HL-60 (cell line): ENCODE measurements around the gene EMX2.

Experiments used
- TF ChIP-seq, protein P1 (sequence below): IDR thresholded peaks from one replicate; pipeline ENCODE4 v1.5.1; 2011; ENCODE audit warnings: low read length, control low read depth, inconsistent platforms; ENCODE audit not compliant: insufficient read depth
- TF ChIP-seq, protein P2 (sequence below): IDR thresholded peaks from 2 replicates; pipeline ENCODE4 v1.6.1; 2012; ENCODE audit warnings: low read depth; ENCODE audit not compliant: insufficient replicate concordance

DNA sequence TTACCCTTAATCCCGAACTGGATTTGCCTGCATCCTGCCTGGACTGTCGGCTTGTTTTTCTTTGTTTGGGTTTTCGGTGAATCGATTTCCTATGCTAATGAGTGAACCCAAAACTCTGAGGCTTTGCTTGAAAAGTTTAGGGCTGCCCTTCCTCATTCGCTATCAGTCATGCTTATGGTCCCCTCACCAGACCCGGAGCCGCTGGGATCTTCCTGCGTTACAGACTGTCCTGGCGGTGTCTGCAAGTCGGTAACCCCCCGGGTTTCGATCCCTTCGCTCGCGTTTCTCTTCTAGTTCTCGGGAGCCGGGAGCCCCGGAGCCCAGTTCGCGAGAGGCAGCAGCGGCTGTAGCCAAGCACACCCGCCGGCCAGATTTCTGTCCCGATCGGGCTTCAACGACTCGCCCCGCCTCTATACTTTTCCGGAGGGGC, 2.2 kb downstream of the EMX2 start:
- TF ChIP-seq, protein P1, sequence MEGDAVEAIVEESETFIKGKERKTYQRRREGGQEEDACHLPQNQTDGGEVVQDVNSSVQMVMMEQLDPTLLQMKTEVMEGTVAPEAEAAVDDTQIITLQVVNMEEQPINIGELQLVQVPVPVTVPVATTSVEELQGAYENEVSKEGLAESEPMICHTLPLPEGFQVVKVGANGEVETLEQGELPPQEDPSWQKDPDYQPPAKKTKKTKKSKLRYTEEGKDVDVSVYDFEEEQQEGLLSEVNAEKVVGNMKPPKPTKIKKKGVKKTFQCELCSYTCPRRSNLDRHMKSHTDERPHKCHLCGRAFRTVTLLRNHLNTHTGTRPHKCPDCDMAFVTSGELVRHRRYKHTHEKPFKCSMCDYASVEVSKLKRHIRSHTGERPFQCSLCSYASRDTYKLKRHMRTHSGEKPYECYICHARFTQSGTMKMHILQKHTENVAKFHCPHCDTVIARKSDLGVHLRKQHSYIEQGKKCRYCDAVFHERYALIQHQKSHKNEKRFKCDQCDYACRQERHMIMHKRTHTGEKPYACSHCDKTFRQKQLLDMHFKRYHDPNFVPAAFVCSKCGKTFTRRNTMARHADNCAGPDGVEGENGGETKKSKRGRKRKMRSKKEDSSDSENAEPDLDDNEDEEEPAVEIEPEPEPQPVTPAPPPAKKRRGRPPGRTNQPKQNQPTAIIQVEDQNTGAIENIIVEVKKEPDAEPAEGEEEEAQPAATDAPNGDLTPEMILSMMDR: no peak
- TF ChIP-seq, protein P2, sequence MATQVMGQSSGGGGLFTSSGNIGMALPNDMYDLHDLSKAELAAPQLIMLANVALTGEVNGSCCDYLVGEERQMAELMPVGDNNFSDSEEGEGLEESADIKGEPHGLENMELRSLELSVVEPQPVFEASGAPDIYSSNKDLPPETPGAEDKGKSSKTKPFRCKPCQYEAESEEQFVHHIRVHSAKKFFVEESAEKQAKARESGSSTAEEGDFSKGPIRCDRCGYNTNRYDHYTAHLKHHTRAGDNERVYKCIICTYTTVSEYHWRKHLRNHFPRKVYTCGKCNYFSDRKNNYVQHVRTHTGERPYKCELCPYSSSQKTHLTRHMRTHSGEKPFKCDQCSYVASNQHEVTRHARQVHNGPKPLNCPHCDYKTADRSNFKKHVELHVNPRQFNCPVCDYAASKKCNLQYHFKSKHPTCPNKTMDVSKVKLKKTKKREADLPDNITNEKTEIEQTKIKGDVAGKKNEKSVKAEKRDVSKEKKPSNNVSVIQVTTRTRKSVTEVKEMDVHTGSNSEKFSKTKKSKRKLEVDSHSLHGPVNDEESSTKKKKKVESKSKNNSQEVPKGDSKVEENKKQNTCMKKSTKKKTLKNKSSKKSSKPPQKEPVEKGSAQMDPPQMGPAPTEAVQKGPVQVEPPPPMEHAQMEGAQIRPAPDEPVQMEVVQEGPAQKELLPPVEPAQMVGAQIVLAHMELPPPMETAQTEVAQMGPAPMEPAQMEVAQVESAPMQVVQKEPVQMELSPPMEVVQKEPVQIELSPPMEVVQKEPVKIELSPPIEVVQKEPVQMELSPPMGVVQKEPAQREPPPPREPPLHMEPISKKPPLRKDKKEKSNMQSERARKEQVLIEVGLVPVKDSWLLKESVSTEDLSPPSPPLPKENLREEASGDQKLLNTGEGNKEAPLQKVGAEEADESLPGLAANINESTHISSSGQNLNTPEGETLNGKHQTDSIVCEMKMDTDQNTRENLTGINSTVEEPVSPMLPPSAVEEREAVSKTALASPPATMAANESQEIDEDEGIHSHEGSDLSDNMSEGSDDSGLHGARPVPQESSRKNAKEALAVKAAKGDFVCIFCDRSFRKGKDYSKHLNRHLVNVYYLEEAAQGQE: no peak
